Measurements from ENCODE around the gene ZNF324. TPM values are rescaled to one million over a fixed set of nuclear protein-coding genes. Genes with fewer than 3 reads are reported as not detected.

ZNF324 gene
- 10 to 100 TPM; 10.5 to 16.4 (median 14.0) TPM for total RNA-seq
- 1 to 10 TPM; 3.6 to 8.8 (median 4.6) TPM for polyA plus RNA-seq

- TF ChIP-seq EP300 (IDR thresholded peaks at IDR 0.05) (no peak), POLR2A (IDR thresholded peaks at IDR 0.05) (peak; percentile 25 to 36), CTCF (IDR thresholded peaks at IDR 0.05) (no peak), POLR2AphosphoS5 (IDR thresholded peaks at IDR 0.05) (peak; percentile 66 to 85 (median 82))
- H3K36me3 ChIP-seq, result peaks cover 10 to 25% (median 12%) of the 10 kb centered on the region in 4 donors
- peak within 1 kb of the TSS; percentile 83 to 99 (median 98) for H3K4me3 ChIP-seq
- no peaks in the 10 kb centered on the region for H3K9me3 ChIP-seq
- peak; percentile 99 for DNase-seq
- intact Hi-C loops (cut with DNase I), result loop anchor here (2.0 kb wide), 1 partner anchor 16 kb away; the partner anchor contains the start of gene ZNF324B
- H3K27ac ChIP-seq, result peak within 1 kb of the TSS; percentile 72 to 88 (median 86)
- WGBS, 2 donors, result 0% methylated on average over 92 of the region's 92 CpGs
- no peaks in the 10 kb centered on the region for H3K27me3 ChIP-seq
- H3K4me1 ChIP-seq, result peaks cover 0 to 23% (median 14%) of the 10 kb centered on the region in 4 donors
Measured at GRCh38 chr19:58466760-58467589, at the start of gene ZNF324. ZNF324 (plus strand) TSS chr19:58467080; CDS start chr19:58469186, 2,106 bp downstream.

DNA sequence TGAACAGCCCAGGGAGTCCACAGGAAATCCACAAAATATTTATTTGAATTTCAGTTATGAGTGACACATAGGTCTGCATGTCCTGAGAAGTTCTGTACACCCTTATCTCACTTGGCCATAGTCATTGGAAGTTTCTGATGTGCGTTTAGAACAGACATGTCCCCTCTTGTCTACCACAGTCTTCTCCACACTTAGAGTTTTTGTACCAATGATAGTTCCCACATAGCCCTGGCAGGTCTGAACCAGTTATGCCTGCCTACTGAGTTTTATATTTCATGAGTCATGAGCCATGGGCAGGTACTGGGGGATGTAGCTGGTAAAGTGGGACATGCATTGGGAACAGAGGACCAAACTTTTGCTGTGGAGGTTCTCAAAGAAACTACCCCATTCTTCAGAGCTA, 38.3 kb upstream of the ZNF324 start:
- 64 to 72% methylated on average over 1 of the region's 1 CpG for WGBS, 2 donors
- TF ChIP-seq EP300 (IDR thresholded peaks at IDR 0.05) (no peak), POLR2A (IDR thresholded peaks at IDR 0.05) (no peak), POLR2AphosphoS5 (IDR thresholded peaks at IDR 0.05) (no peak), CTCF (IDR thresholded peaks at IDR 0.05) (no peak)
- H3K4me3 ChIP-seq, result no peak overlapping the region
- DNase-seq, result no peak
- intact Hi-C loops (cut with DNase I), result no loop called here
- no peaks in the 10 kb centered on the region for H3K4me1 ChIP-seq
- peaks cover 50 to 73% (median 61%) of the 10 kb centered on the region in 4 donors for H3K9me3 ChIP-seq
- no peaks in the 10 kb centered on the region for H3K27me3 ChIP-seq
- H3K27ac ChIP-seq, result no peak overlapping the region
- peaks cover 2 to 19% (median 7%) of the 10 kb centered on the region in 4 donors for H3K36me3 ChIP-seq

DNA sequence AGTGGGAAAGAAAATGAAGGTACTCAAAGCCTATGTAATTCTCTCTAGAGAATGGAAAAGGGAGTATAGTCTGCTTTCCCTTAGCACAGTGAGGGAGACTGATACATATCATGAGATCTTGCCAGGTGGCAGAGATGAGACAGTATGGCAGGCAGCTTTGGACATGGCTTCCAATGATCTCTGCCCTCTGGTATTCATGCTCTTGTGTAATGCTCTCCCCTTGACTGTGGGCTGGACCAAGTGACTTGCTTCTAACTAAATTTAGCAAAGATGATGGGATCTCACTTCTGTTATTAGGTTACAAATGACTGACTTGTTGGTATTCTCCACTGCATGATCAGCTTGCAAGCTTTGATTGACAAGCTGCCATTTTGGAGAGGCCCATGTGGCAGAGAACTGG, 37.1 kb upstream of the ZNF324 start:
- Histone ChIP-seq H3K4me1 (no peaks in the 10 kb centered on the region), H3K9me3 (peaks cover 61 to 85% (median 72%) of the 10 kb centered on the region in 4 donors), H3K27ac (no peak overlapping the region), H3K36me3 (peaks cover 14 to 30% (median 19%) of the 10 kb centered on the region in 4 donors), H3K27me3 (no peaks in the 10 kb centered on the region), H3K4me3 (no peak overlapping the region)
- no peak for DNase-seq
- TF ChIP-seq EP300 (IDR thresholded peaks at IDR 0.05) (no peak), CTCF (IDR thresholded peaks at IDR 0.05) (no peak), POLR2AphosphoS5 (IDR thresholded peaks at IDR 0.05) (no peak)
- intact Hi-C loops (cut with DNase I), result no loop called here

GRCh38 chr19:58434217-58434616, 32.7 kb upstream of the ZNF324 start:
- no peak overlapping the region for H3K4me3 ChIP-seq
- intact Hi-C loops (cut with DNase I), result loop anchor here (1.0 kb wide), 1 partner anchor 19 kb away; no protein-coding TSS in a partner anchor
- peaks cover 0 to 6% (median 4%) of the 10 kb centered on the region in 4 donors for H3K4me1 ChIP-seq
- DNase-seq, result no peak
- 97% methylated on average over 2 of the region's 2 CpGs for WGBS, 2 donors
- H3K27ac ChIP-seq, result no peak overlapping the region
- peaks cover 71 to 98% (median 87%) of the 10 kb centered on the region in 4 donors for H3K9me3 ChIP-seq
- H3K27me3 ChIP-seq, result no peaks in the 10 kb centered on the region
- TF ChIP-seq POLR2AphosphoS5 (IDR thresholded peaks at IDR 0.05) (no peak), CTCF (IDR thresholded peaks at IDR 0.05) (no peak), POLR2A (IDR thresholded peaks at IDR 0.05) (no peak), EP300 (IDR thresholded peaks at IDR 0.05) (no peak)
- H3K36me3 ChIP-seq, result peaks cover 42 to 71% (median 49%) of the 10 kb centered on the region in 4 donors
